HG02852 (cell line): ENCODE measurements around the gene CFAP107.
"Not testable (repeated sequence)": the region's sequence is repeated elsewhere in the genome, so short reads cannot be mapped to it uniquely, and the experiment has no call there.

ENCODE experiments used
- ATAC-seq: cut with Tn5 transposase; IDR thresholded peaks from one replicate; pipeline ENCODE4 v1.9.1; 2021; ENCODE audit warnings: mild to moderate bottlenecking, moderate library complexity; ENCODE audit not compliant: unreplicated experiment

CFAP107 gene

GRCh38 chr1:12745992-12746323 is at the start of gene CFAP107:
TSS of gene CFAP107 (plus strand) at chr1:12746200. CDS start at chr1:12746431, 231 bp downstream.
- no peak for ATAC-seq

GRCh38 chr1:12696658-12697057 is 49.3 kb upstream of the CFAP107 start:
- ATAC-seq: no peak

- ATAC-seq: no peak
These were observed 48.6 kb upstream of the CFAP107 start for GRCh38 chr1:12697397-12697796.

- no peak for ATAC-seq
These were observed 42.1 kb upstream of the CFAP107 start for GRCh38 chr1:12703821-12704451.

- no peak for ATAC-seq
These were observed 39.9 kb upstream of the CFAP107 start for GRCh38 chr1:12706061-12706460.

GRCh38 chr1:12708396-12709090 is 37.5 kb upstream of the CFAP107 start:
- ATAC-seq: no peak

GRCh38 chr1:12709091-12709491 is 36.9 kb upstream of the CFAP107 start:
- no peak for ATAC-seq

GRCh38 chr1:12709696-12710095 is 36.3 kb upstream of the CFAP107 start:
- ATAC-seq: no peak

GRCh38 chr1:12711536-12711935 is 34.5 kb upstream of the CFAP107 start:
- ATAC-seq: no peak

- ATAC-seq: no peak
These were observed 33.9 kb upstream of the CFAP107 start for GRCh38 chr1:12712076-12712475.

- no peak for ATAC-seq
These were observed 33.1 kb upstream of the CFAP107 start for GRCh38 chr1:12712929-12713328.

- ATAC-seq: not testable (repeated sequence)
These were observed 32.3 kb upstream of the CFAP107 start for GRCh38 chr1:12713651-12714050.

- no peak for ATAC-seq
These were observed 31.1 kb upstream of the CFAP107 start for GRCh38 chr1:12714710-12715475.

- ATAC-seq: no peak
These were observed 30.0 kb upstream of the CFAP107 start, which contains the start of gene AADACL3 for GRCh38 chr1:12715896-12716437. TSS of gene AADACL3 (plus strand) at chr1:12716110. CDS start at chr1:12716177, 67 bp downstream.

- ATAC-seq: no peak
These were observed 28.6 kb upstream of the CFAP107 start for GRCh38 chr1:12717301-12717838.

- no peak for ATAC-seq
These were observed 23.4 kb upstream of the CFAP107 start for GRCh38 chr1:12722626-12723025.

- ATAC-seq: no peak
These were observed 17.6 kb upstream of the CFAP107 start for GRCh38 chr1:12728391-12728790.

GRCh38 chr1:12730156-12730555 is 15.8 kb upstream of the CFAP107 start:
- ATAC-seq: no peak

GRCh38 chr1:12731084-12731483 is 14.9 kb upstream of the CFAP107 start:
- not testable (repeated sequence) for ATAC-seq

GRCh38 chr1:12734651-12735050 is 11.3 kb upstream of the CFAP107 start:
- no peak for ATAC-seq

GRCh38 chr1:12738934-12739333 is 7.1 kb upstream of the CFAP107 start:
- ATAC-seq: no peak
